NCI-H1694 treated with DMSO at 0.1 percent for 48 hours (cell line): ENCODE results near the gene SARDH.
"Not testable (repeated sequence)": the region's sequence is repeated elsewhere in the genome, so short reads cannot be mapped to it uniquely, and the experiment has no call there.

Experiments used
- DNase-seq: peaks from one replicate; lab custom pipeline; 2025; lab: John Stamatoyannopoulos, UW

Gene SARDH

DNA sequence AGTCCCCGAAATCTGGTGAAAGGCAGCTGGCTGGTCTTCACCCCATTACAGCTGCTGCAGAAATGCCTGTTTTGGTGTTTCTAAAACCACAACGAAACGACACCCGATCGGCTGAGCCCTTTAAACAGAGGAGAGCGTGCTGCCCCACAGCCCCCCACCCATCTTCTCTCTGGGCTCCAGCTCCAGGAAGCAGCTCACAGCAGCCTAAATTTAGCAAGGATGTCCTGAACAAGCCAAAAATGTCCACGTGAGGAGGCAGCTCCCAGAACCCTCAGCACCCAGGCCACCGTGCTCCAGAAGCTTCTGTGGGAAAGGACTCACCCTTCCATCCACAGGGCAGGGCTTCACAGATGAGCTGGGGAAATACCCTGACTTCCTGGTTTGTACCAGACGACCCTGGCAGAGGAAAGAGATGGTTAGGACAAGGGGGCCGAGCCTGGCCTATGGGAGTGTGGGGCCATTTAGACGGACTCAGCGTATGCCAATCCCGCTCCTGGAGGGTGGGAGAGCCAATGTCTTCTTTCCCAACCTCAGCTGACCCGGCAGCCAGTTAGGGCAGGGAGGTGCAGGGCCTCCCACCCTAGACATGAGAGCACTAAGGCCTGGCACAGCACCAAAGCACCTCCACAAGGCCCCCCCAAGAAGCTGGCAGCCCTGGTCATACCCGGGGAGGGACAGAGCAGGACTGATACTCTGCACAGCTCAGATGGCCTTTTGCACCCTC lies 39.1 kb upstream of the SARDH start:
- no peak for DNase-seq

DNA sequence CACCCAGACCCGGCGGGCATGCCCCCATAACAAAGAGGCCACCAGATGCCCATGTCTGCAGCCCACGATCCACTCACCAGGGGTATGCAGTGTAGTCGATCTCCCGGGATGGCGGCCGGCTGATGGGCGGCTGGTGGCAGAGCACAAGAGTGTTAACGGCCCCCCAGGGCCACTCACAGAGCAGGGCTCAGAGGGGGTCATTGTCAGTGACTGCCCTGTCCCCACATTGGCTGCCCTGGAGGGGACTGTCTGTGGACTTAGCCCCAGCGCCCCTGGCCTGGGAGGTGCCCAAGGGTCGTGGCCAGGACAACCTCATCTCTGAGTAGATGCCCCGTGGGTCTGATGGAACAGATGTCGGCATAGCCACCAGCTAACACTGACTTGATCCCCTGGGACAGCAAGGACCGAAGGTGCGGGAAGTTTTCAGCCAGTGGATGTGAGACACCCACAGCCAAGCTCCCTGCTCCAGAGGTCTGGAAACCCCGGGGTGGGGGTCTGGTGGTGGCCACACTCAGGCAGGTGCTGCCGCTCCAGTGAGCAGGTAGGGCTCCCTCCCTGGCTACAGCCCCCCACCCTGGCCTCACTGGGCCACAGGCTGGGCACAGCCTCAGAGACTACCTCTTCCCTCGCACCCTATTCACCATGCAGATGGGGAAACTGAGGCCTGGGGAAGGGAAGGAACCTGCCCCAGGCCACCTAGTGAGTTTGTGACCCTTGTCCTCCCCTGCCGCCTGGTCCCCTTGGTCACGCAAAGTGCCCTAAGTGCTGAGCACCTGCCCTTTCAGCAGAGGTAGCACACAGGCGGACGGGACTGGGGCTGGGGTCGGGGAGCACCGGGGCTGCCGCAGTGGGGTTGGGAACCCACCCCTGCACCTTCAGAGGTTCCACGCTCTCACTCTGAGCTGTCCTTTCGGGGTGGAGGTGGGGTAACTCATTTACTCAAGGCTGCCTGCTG lies 38.1 kb upstream of the SARDH start:
- no peak for DNase-seq

DNA sequence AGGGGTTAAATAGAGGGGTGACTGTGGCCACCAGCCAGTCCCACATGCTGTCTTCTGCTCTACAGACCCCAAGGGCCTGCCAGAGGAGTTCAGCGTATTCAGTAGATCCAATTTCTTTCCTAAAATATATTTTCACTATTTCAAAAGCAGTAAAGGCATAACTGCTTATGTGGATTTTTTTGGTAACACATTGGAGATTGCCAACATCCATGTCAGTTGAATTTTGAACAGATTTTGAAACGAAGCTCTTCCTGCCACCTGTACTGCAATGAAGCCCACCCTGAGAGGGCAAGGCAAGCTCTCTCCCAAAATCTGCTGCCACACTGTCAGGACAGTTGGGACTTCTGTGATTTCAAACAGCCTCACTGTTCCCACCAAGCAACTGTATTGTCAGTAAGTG lies 37.1 kb upstream of the SARDH start:
- DNase-seq = no peak

DNA sequence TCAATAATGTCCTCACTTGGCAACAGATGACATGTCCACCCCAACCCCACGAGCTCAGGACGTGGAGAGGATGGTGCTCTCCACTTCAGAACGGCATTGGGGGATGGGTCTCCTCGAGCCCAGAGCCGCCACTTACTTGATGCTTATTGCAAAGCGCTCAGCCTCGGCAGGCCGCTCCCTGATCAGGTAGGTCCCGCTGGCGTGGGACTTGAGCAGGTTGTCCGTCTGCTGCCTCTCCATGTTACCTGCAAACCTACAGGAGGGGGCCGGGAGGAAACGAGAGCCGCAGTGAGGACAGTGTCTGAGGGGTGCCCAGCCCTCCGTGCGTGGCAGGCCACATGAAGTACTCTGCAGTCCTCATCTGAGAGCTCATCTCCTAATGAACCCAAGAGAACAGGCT lies 36.6 kb upstream of the SARDH start:
- DNase-seq = no peak

DNA sequence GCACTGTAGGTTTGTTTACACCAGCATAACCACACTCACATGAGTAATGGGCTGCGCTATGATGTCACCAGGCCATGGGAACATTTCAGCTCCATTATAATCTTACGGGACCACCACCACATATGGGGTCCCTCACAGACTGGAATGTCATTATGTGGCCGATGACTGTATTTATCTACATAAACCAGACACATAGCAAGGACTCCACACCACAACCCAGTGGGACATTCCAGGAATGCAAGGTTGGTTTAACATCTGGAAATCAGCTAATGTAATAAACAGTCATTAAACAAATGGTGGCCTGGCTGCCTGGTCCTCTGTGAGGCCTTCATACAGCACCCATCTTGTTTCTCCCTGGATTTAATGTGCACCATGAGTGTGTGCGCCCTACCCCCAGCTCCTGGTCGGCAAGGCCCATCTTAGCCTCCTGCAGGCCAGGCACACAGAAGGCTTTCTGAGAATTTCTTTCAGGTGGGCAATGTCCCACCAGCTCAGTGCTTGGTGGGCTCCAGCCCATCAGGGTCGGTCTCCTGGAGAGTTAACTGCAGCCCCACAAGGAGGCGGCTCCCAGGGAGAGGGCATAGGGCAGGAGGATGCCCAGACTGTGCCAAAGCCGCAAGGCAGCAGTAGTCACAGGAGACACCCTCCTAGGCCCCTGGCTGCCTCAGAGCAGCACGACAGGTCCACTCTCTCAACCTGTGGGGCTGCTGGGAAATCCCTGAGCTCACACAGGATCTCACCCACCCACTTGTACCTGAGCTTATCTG lies 35.9 kb upstream of the SARDH start:
- DNase-seq = no peak

DNA sequence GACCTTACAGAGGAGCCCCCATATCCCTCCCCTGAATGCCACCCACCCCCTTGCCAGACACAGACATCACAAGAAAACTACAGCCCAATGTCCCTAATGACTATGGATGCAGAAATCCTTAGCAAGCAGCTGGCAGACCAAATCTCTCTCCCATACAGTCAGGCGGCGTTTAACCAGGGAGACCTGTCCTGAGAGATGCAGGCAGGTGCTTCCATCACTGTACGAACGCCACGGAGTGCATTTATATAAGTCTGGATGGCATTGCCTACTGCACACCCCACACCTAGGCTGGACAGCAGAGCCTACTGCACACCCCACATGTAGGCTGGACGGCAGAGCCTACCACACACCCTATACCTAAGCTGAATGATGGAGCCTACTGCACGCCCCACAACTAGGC lies 34.4 kb upstream of the SARDH start:
- DNase-seq = no peak

DNA sequence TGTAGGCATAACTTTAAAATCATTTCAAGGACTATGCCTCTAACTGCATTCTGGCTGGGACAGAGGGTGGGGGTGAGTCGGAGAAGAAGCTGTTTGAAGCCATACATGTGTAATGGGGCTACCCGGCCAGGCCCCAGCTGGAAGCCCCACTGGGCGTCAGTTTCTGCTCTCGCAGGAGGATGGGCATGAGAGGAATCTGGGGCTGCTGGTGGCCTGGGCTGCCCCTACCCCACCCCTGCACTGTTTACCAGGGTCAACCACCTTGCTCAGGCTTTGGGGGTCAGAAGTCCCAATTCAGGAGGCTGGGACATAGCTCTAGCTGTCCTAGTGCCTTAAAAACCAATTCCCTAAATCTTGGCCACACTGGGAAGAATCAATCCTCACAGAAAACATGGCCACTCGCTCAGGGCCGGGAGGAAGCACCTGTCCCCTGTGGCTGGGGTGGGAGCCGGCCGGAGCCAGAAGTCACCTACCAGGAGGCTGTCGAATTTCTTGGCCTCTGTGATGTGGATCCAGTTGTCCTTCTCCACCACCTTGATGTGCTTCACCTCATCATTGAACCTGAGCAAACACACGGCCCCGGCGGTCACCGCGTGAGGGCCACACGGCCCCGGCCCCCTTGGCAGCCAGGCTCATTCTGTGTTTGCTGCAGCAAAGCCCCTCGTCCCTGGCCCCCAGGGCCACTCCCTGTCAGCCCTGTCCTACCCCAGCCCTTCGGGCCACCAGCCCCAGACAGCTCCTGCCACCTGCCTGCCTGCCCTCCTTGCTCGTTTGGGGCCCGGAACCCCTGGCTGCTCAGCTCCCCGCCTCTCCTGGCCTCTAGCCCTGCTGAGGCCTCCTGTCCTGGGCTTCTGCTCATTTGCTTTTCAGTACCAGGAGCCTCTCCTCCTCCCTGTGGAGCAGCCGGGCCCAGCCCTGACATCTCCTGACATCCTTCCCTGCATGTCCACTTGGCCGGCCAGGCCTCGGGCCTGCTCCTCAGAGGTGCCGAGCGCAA lies 33.6 kb upstream of the SARDH start:
- no peak for DNase-seq

DNA sequence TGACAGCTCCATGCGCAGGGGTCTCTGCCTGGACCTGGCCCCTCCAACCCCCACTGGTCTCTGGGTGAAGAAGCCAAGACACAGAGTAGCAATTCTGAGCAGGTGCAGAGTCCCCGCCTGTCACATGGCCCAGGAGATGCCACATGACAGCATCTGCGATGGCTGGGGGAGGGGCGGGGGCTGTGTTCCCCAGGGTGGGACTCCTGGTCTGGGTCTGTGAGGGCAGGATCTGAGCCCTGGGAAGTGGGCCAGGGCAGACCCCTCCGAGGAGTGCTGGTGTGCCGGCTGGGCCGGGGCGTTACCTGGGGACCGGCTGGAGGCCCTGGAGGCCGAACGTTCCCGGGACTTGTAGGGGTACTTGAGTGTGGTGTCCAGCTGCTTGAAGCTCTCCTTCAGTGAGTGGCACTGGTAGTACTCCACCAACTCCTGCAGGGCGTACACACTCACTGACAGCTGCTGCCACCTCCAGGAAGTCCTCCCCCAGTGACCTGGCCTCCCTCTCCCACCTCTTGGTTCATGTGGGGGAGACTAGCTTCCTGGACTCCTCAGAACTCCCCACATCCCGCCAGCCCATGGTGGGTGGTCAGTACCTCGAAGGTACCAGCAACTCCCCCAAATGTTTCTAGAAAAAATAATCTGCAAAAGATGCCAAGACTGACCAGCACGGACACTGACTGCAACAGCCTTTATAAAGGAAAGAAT lies 32.1 kb upstream of the SARDH start:
- no peak for DNase-seq

DNA sequence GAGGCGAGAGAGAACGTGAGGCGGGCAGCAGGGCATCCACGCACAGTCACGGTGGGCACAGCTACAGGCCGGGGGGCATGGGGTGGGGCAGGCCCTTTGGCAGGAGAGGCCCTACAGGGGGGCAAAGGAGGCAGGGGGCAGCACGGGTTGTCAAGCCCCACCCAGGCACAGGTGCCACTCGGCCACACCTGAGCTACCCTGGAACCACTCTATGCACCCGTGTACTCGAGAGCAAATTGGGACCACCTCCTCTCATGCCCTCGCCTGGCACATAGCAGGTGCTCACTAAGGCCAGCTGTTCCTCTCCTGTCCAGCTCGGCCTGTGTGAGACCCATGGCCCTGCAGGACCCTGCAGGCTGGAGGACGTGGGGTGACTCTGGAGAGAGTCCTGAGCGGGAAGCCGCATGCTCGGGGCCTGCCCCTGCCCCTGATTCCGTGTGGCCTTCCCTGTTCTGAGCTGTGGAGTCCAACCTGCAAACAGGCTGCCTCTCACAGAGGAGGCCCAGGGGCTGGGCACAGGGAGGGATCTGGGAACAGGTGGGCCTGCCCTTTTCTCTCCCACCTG lies 31.4 kb upstream of the SARDH start:
- no peak for DNase-seq

DNA sequence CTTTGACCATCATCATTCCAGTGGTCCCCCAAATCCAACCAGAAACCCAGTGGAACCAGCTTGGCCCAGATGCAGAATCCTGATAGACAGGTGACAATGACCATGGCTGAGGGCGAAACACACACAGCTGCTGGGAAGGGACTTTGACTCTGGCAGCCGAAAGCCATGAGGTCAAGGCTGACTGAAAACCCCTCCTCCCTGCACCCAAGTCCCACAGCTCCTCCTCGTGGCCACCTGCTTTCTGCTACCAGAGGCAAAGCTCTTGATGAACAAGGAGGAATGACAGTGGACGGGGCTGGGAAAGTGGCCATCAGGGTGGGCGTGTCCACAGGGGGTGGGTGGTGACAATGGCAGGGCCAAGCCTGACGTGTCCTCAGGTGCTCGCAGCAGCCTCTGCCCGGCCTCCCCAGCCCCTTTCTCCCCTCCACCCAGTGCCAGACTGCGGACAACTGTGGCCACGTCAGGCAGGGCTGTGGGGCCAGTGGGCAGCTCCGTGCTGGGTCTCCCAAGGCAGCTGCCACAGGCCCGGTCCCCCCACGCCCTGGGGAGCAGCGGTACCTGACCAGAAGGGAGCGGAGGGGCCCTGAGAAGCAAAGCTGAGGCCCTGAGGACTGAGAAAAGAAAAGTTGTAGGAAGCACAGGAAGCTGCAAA lies 30.8 kb upstream of the SARDH start:
- no peak for DNase-seq

DNA sequence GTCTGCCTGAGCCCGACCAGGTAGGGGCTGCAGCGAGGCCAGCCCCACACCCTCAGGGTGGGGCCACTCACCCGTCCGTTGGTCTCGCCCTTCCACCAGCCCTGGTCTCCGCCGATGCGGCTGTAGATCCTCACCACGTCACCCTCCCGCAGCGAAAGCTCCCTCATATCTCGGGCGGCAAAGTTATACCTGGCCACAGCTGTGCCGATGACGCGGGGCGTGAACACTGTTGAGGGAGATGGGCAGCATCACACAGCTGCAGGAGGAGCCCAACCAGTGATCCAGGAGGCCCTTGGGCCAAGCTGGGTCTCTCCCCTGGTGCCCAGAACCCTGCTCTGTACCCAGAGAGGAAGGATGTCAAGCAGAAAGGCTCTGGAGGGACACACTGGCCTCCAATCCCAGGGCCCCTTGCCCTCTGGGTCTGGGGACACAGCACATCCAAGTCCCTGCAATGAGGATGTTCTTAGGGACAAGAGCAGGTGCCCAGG lies 30.3 kb upstream of the SARDH start:
- DNase-seq = no peak

DNA sequence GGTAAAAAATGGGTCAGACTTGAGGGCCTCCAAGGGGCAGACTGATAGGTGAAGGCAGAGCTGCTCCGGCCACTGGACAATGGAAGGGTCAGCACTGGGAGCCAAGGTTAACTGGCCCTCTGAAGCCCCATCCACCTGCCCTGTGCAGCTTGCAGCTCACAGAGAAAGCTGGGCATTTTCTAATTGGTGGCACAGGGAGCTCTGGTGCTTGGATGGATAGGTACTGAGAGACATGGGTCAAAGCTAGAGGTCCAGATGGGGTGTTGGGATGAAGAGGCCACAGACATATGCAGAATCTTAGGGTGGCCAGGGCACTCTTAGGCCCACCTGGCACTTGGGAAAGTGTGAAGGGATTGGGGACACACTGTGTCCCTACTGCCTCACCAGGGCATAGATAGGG lies 29.5 kb upstream of the SARDH start:
- DNase-seq = no peak

DNA sequence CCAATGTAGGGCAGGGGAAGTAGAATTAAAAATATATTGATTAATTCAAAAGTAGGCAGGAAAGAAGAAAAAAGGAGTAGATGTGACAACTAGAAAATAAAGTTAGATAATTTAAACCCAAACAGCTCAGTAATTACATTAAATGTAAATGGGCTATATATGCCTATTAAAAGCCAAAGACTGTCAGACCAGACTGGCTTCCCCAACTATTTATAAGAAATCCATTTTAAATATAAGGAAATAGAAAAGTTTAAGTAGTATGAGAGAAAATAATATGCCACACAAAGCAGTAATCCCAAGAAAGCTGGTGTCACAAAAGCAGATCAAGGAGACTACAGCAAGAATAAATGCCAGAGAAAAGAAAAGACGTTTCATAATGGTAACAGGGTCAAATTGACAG lies 28.9 kb upstream of the SARDH start:
- no peak for DNase-seq

DNA sequence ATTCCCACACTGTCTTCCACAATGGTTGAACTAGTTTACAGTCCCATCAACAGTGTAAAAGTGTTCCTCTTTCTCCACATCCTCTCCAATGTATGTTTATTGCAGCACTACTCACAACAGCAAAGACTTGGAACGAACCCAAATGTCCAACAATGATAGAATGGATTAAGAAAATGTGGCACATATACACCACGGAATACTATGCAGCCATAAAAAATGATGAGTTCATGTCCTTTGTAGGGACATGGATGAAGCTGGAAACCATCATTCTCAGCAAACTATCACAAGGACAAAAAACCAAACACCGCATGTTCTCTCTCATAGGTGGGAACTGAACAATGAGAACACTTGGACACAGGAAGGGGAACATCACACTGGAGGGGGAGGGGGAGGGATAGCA lies 28.1 kb upstream of the SARDH start:
- not testable (repeated sequence) for DNase-seq

DNA sequence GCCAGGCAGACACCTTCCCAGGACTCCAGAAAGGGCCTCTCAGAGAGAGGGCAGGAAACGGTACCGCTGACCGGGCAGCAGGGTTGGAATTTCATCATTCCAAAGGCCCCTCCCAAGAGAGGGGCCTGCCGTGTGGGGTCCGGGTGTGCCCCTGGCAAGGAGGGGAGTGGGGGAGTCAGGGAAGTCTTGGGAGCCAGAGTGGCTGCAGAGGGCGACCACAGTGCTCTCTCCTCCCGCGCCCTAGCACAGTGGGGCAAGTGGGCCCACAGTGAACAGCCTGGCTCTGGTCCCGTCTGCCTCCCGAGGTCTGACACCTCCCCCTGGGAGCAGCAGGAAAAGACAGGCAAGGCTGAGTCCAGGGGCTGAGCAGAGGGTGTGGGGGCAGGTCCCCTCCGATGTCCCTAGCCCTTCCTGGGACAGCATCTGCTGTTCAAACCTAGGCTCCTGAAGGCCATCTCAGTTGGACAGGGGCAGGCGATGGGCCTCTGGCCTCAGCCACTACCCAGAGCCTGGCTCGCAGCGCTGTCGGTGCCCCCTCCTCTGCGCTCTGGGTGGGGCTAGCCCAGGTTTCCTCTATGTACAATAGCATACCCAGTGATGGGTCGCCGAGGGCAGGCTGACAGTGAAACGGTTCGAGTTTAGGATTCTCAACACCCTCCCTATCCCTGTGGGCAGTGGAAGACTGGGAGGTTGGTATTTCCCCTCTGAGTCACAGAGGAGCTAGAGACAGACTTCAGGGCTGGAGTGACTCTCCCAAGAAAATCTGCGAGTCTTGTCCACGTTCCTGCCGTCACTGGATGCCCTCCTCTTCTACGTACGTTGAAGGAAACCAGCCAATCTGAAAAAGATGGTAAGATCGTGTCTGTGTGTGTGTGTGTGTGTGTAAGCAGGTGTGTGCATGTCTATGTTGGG lies 25.4 kb upstream of the SARDH start:
- DNase-seq = no peak

DNA sequence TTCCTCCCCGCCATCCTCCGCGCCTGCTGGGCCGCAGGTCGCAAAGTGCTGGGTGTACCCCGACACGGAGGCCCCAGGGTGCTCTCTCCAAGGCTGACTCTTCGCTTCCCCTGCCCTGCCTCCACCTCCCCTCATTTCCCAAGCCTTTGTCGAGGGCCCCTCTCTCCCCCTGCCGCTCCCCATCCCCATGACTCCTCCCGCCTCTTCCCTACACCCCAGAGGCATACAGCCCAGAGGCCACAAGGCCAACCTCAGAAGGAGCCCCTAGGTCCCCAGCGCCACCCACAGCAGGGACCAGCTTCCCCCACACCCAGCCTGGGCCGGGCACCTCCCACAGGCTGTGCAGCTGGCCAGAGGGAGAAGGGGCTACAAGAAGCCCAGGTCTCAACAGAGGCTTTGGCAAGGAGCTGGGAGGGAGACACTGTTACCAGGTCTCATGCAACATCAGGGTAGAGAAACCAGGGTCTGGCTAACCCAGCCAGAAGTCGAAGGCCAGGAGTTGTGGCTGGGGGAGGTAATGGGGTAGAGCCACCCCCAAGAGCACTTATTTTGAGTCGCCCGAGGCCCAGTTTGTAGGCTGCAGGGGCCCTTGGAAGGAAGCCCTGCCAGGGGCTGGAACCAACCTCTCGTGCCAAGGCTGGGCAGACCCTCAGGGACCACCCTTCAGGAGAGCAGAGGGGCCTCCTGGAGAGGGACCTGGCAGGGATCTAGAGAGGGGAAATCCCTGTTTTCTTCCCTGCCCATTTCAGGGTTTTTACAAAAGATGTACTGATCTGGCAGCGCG lies 24.5 kb upstream of the SARDH start:
- DNase-seq = no peak

DNA sequence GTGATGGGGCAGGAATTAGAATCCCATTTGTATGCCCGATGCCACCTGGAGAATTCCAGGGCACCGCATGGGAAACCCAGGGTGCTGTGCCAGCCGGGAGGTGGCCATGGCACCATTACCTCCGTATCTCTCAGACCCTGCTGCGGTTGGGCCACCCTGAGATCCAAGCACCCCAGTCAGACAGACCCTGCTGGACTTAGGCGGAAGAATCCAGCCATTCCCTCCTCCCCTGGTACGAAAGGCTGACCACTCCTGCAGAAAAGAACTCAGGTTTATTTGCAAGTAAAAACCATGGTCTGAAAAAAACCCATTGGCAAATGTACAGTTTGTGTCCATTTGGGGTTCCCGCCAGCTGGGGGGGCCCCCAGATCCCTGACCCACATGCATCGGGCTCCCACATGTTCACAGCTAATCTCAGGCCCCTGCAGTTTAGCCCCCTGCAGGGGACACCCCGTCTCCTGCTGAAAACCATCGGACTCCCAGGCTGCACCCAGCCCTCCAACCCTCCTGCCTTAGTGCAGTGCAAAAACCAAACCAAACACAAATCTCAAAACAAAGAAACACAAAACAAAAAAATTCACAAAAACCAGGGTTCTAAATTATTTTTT lies 23.6 kb upstream of the SARDH start:
- DNase-seq = no peak
